ENCODE data around the gene BORCS5.

Gene BORCS5

DNA sequence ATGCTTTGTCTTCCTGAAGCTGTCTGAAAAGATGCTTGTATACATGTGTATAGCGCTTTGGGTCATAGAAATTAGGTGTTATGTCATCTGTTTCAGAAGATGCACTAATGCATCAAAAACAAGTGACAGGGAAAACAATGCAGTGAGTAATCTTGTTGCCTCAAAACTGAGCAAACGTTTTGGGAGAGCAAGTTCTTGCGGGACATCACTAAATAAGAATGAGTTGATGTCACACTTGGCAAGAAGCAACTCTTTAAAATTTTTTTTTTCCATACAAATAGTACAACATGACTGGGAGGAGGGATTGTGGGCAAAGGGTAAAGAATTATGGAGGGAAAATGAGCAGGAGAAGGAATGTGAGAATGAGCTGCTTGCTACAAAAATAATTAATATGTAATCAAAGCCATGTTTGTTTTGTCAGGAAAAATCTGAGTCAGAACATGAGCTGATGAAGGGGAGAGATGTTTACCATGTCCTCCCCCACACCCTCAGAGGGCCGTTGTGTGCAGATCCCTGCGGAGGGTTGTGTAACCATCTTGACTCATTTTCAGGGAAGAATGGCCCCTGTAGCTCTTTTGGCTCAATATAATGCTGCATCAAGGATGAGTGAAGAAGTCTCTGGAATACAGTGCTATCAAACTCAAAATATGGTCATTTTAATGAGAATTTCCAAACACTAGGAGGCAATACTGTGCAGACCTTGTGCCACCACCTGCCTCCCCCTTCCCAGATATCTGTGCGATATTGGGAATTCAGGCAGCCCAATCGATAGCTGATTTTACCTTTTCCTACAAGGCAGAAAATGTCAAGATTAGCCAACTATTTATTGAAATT lies 41.4 kb downstream of the BORCS5 start:
- Histone ChIP-seq H3K9me3 (ENCODE audit: insufficient read depth, low read length) (0 out of 2 replicates have a peak, but pooled peaks cover 5% of the 10 kb centered on the region), H3K9ac (ENCODE audit: insufficient read length, low read depth) (no peak overlapping the region), H3K4me3 (ENCODE audit: insufficient read length, low read depth) (no peak overlapping the region), H3K4me1 (ENCODE audit: insufficient read depth, insufficient read length) (peaks cover 6% of the 10 kb centered on the region), H3K27me3 (ENCODE audit: insufficient read depth, insufficient read length) (no peaks in the 10 kb centered on the region), H3K36me3 (ENCODE audit: insufficient read depth, insufficient read length, low read length) (no peaks in the 10 kb centered on the region)
- TF ChIP-seq ZNF274 (IDR thresholded peaks at IDR 0.05; ENCODE audit: low read depth, low read length) (no peak), SUZ12 (IDR thresholded peaks at IDR 0.05; ENCODE audit: extremely low read depth, insufficient read depth, insufficient read length) (no peak), YY1 (IDR thresholded peaks at IDR 0.05; ENCODE audit: insufficient read depth, insufficient read length) (no peak)
- DNase-seq (ENCODE audit: low read depth, low spot score): no peak

GRCh38 chr12:12399161-12399560 lies 42.3 kb downstream of the BORCS5 start:
- Histone ChIP-seq H3K4me1 (ENCODE audit: insufficient read depth, insufficient read length) (peaks cover 6% of the 10 kb centered on the region), H3K9me3 (ENCODE audit: insufficient read depth, low read length) (0 out of 2 replicates have a peak, but pooled peaks cover 5% of the 10 kb centered on the region), H3K36me3 (ENCODE audit: insufficient read depth, insufficient read length, low read length) (no peaks in the 10 kb centered on the region), H3K27me3 (ENCODE audit: insufficient read depth, insufficient read length) (no peaks in the 10 kb centered on the region), H3K4me3 (ENCODE audit: insufficient read length, low read depth) (no peak overlapping the region), H3K9ac (ENCODE audit: insufficient read length, low read depth) (no peak overlapping the region)
- TF ChIP-seq ZNF274 (IDR thresholded peaks at IDR 0.05; ENCODE audit: low read depth, low read length) (no peak), SUZ12 (IDR thresholded peaks at IDR 0.05; ENCODE audit: extremely low read depth, insufficient read depth, insufficient read length) (no peak), YY1 (IDR thresholded peaks at IDR 0.05; ENCODE audit: insufficient read depth, insufficient read length) (no peak)
- DNase-seq (ENCODE audit: low read depth, low spot score): peak; percentile 66

GRCh38 chr12:12399776-12400305 lies 43.0 kb downstream of the BORCS5 start:
- H3K4me1 ChIP-seq (ENCODE audit: insufficient read depth, insufficient read length): peaks cover 6% of the 10 kb centered on the region

DNA sequence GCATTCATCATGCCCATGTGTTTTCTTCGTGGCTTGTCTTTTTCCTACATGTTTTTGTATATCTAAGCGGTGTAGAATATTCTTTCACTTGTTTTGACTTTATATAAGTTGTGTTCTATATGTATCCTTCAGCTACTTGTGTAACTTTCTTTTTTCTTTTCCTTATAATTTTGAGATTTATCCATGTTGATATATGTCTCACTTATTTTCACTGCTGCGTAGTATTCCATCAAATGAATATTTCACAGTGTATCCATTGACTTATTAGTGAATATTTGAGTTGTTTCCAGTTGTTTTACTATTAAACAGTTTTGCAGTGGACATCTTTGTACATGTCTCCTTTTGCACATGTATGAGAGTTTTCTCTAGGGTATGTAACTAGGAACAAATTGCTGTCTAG lies 43.9 kb downstream of the BORCS5 start:
- H3K27me3 ChIP-seq (ENCODE audit: insufficient read depth, insufficient read length): no peaks in the 10 kb centered on the region
- 0 out of 2 replicates have a peak, but pooled peaks cover 5% of the 10 kb centered on the region for H3K9me3 ChIP-seq (ENCODE audit: insufficient read depth, low read length)
- TF ChIP-seq ZNF274 (IDR thresholded peaks at IDR 0.05; ENCODE audit: low read depth, low read length): no peak
- H3K4me3 ChIP-seq (ENCODE audit: insufficient read length, low read depth): no peak overlapping the region
- peaks cover 6% of the 10 kb centered on the region for H3K4me1 ChIP-seq (ENCODE audit: insufficient read depth, insufficient read length)
- no peaks in the 10 kb centered on the region for H3K36me3 ChIP-seq (ENCODE audit: insufficient read depth, insufficient read length, low read length)
- no peak overlapping the region for H3K9ac ChIP-seq (ENCODE audit: insufficient read length, low read depth)
- DNase-seq (ENCODE audit: low read depth, low spot score): no peak

More at GRCh38 chr12:12399776-12400305, 43.0 kb downstream of the BORCS5 start:
- Histone ChIP-seq H3K4me3 (ENCODE audit: insufficient read length, low read depth) (no peak overlapping the region), H3K27me3 (ENCODE audit: insufficient read depth, insufficient read length) (no peaks in the 10 kb centered on the region), H3K9ac (ENCODE audit: insufficient read length, low read depth) (no peak overlapping the region), H3K36me3 (ENCODE audit: insufficient read depth, insufficient read length, low read length) (no peaks in the 10 kb centered on the region), H3K9me3 (ENCODE audit: insufficient read depth, low read length) (0 out of 2 replicates have a peak, but pooled peaks cover 5% of the 10 kb centered on the region)
- DNase-seq (ENCODE audit: low read depth, low spot score): no peak
- TF ChIP-seq ZNF274 (IDR thresholded peaks at IDR 0.05; ENCODE audit: low read depth, low read length) (no peak), SUZ12 (IDR thresholded peaks at IDR 0.05; ENCODE audit: extremely low read depth, insufficient read depth, insufficient read length) (no peak), YY1 (IDR thresholded peaks at IDR 0.05; ENCODE audit: insufficient read depth, insufficient read length) (no peak)

- TF ChIP-seq ZNF274 (IDR thresholded peaks at IDR 0.05; ENCODE audit: low read depth, low read length) (no peak), SUZ12 (IDR thresholded peaks at IDR 0.05; ENCODE audit: extremely low read depth, insufficient read depth, insufficient read length) (no peak), YY1 (IDR thresholded peaks at IDR 0.05; ENCODE audit: insufficient read depth, insufficient read length) (no peak)
- Histone ChIP-seq H3K4me3 (ENCODE audit: insufficient read length, low read depth) (no peak overlapping the region), H3K27me3 (ENCODE audit: insufficient read depth, insufficient read length) (no peaks in the 10 kb centered on the region), H3K4me1 (ENCODE audit: insufficient read depth, insufficient read length) (peaks cover 3% of the 10 kb centered on the region), H3K9ac (ENCODE audit: insufficient read length, low read depth) (no peak overlapping the region), H3K36me3 (ENCODE audit: insufficient read depth, insufficient read length, low read length) (no peaks in the 10 kb centered on the region), H3K9me3 (ENCODE audit: insufficient read depth, low read length) (0 out of 2 replicates have a peak, but pooled peaks cover 5% of the 10 kb centered on the region)
- no peak for DNase-seq (ENCODE audit: low read depth, low spot score)
Measured at GRCh38 chr12:12403264-12404248, 46.7 kb downstream of the BORCS5 start.

GRCh38 chr12:12404297-12404696 lies 47.4 kb downstream of the BORCS5 start:
- no peak for TF ChIP-seq SUZ12 (IDR thresholded peaks at IDR 0.05; ENCODE audit: extremely low read depth, insufficient read depth, insufficient read length)
- no peak for TF ChIP-seq YY1 (IDR thresholded peaks at IDR 0.05; ENCODE audit: insufficient read depth, insufficient read length)
- no peak for TF ChIP-seq ZNF274 (IDR thresholded peaks at IDR 0.05; ENCODE audit: low read depth, low read length)
- Histone ChIP-seq H3K9me3 (ENCODE audit: insufficient read depth, low read length) (0 out of 2 replicates have a peak, but pooled peaks cover 5% of the 10 kb centered on the region), H3K36me3 (ENCODE audit: insufficient read depth, insufficient read length, low read length) (no peaks in the 10 kb centered on the region), H3K9ac (ENCODE audit: insufficient read length, low read depth) (no peak overlapping the region), H3K4me1 (ENCODE audit: insufficient read depth, insufficient read length) (no peaks in the 10 kb centered on the region), H3K4me3 (ENCODE audit: insufficient read length, low read depth) (no peak overlapping the region), H3K27me3 (ENCODE audit: insufficient read depth, insufficient read length) (no peaks in the 10 kb centered on the region)
- peak; percentile 32 for DNase-seq (ENCODE audit: low read depth, low spot score)

Data from NT2/D1 (cell line).